ENCODE data around the gene PRRX2. TPM values are rescaled to one million over a fixed set of nuclear protein-coding genes. Genes with fewer than 3 reads are reported as not detected.

Gene PRRX2
- total RNA-seq, 2 donors from 2014 or later, result 1.0 TPM; not detected in 1

DNA sequence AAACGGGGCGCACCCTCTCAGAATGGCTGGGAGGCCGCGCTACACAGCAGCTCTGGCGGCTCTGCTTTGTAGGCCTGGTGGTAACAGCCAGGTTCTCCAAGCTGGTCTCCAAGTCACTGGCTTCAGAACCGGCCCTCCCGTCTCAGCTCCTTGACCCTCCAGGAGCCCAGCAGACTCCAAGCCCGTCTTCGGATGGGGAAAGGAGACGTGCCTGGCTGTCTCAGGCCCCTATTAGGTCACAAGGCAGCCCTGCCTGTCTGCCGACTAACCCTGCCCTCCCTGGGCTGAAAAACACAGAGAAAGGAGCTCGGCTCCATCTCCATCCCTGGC, 25.7 kb upstream of the PRRX2 start:
- DNase-seq (no peak), ATAC-seq (no peak)
- Histone ChIP-seq H3K27me3 (no peaks in the 10 kb centered on the region), H3K4me1 (peaks cover 28% of the 10 kb centered on the region), H3K9me3 (no peaks in the 10 kb centered on the region), H3K4me3 (no peak overlapping the region), H3K27ac (peak overlapping the region in 3 of 4 donors; percentile 77 to 79 (median 77)), H3K36me3 (replicated peaks in 1 of 2; ENCODE audit: insufficient read depth in 1 of 2, low read depth in 2 of 2) (peaks cover 12 to 28% of the 10 kb centered on the region in 2 donors)
- 0 to 51% methylated on average over 1 to 11 of the region's 12 CpGs for WGBS, 2 donors
- intact Hi-C loops (cut with DNase I), result loop anchor here (10.0 kb wide), 1 partner anchor 155 kb away; no protein-coding TSS in a partner anchor
- TF ChIP-seq, protein P1, sequence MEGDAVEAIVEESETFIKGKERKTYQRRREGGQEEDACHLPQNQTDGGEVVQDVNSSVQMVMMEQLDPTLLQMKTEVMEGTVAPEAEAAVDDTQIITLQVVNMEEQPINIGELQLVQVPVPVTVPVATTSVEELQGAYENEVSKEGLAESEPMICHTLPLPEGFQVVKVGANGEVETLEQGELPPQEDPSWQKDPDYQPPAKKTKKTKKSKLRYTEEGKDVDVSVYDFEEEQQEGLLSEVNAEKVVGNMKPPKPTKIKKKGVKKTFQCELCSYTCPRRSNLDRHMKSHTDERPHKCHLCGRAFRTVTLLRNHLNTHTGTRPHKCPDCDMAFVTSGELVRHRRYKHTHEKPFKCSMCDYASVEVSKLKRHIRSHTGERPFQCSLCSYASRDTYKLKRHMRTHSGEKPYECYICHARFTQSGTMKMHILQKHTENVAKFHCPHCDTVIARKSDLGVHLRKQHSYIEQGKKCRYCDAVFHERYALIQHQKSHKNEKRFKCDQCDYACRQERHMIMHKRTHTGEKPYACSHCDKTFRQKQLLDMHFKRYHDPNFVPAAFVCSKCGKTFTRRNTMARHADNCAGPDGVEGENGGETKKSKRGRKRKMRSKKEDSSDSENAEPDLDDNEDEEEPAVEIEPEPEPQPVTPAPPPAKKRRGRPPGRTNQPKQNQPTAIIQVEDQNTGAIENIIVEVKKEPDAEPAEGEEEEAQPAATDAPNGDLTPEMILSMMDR (IDR thresholded peaks at IDR 0.05), result no peak
- TF ChIP-seq POLR2A (IDR thresholded peaks at IDR 0.05), result no peak

DNA sequence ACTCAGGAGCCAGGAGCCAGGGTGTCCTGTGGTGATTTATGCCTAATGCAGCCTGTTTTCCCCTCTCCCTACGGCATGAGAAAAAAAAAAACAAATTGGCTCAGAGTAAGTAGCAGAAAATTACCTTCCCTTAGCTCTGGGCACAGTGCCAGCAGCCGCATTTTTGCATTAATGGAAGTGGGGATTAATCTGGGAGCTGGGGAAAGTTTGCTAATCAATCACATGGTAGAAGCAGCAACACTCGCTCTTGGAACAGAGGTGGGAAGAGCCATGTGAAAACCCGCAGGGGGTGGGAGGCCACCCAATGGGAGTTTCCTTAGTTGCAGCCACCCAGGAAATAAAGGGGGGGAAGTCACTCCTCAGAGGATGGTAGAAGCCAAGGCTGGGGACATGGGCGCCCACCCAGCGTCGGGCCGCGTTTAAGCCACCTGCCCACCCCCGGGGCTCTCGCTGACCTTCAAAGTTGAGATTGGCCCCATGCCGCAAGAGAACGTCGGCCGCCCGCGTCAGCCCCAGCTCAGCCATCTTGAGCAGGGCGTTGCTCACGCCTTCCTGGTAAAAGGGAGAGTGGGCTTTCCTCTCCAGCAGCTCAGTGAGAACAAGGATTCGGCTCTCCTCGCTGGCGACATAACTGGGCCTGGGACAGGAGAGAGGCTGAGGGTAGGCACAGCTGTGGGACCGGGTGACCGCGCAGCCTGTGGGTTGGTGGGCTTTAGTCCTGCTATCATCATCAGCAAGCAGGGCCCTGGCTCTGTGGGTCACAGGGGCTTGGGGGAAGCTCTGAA, 25.2 kb upstream of the PRRX2 start:
- DNase-seq, result peak; percentile 75 to 82 (median 80)
- 1 to 26% methylated on average over 13 to 25 of the region's 25 CpGs for WGBS, 2 donors
- ATAC-seq, result peak; percentile 47
- intact Hi-C loops (cut with DNase I), result loop anchor here (10.0 kb wide), 1 partner anchor 155 kb away; no protein-coding TSS in a partner anchor
- Histone ChIP-seq H3K27ac (peak overlapping the region; percentile 20 to 79 (median 77)), H3K36me3 (replicated peaks in 1 of 2; ENCODE audit: insufficient read depth in 1 of 2, low read depth in 2 of 2) (peaks cover 10 to 22% of the 10 kb centered on the region in 2 donors), H3K4me3 (no peak overlapping the region), H3K27me3 (no peaks in the 10 kb centered on the region), H3K4me1 (peaks cover 28% of the 10 kb centered on the region), H3K9me3 (no peaks in the 10 kb centered on the region)
- TF ChIP-seq POLR2A (IDR thresholded peaks at IDR 0.05), result peak in 2 of 3 donors; percentile 45 to 46
- TF ChIP-seq, protein P1 (IDR thresholded peaks at IDR 0.05), result no peak

DNA sequence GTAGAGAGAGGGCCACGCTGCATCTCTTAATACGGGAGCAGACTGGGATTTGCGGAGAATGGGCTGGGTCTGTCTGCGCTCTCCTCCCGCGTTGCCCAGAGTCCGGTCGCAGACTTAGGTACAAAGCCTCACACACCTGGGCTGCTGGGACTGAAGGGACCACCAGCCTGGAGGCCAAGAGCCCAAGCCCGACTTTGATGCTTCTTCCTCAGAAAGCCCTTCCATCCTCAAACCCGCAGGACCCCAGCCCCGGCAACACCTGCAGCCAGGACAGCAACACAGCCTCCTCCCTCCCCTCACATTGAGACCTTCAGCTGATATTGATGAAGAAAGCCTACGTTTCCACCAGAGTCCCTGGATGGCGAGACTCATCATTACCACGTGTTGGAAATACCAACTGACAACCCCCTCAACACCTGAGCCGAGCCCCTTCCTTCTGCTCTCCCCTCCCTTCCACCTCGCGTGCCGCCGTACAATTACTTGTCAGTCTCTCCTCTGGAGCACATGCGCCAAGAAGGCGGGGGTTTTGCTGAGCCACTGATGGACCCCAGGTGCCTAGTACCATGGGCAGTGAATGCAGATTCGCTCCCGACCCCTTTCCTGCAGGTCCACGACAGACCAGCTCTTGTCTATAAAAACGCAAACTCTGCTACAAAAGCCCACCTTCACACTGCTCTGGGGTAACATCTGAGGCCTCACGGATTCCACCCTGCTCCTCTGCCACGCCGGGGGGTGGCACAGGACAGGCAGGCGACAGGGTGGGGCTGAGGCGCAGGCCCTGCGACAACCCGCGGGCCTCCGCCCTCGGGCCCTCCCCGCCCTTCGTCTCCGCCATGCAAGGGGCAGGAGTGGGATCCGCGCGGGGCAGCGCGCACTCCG, 24.3 kb upstream of the PRRX2 start:
- DNase-seq (no peak), ATAC-seq (no peak)
- Histone ChIP-seq H3K9me3 (no peaks in the 10 kb centered on the region), H3K36me3 (replicated peaks in 1 of 2; ENCODE audit: insufficient read depth in 1 of 2, low read depth in 2 of 2) (peaks cover 6 to 17% of the 10 kb centered on the region in 2 donors), H3K27ac (peak overlapping the region; percentile 75 to 79 (median 77)), H3K4me3 (peak overlapping the region; percentile 44 to 92), H3K4me1 (peaks cover 28% of the 10 kb centered on the region), H3K27me3 (no peaks in the 10 kb centered on the region)
- TF ChIP-seq, protein P1 (IDR thresholded peaks at IDR 0.05), result no peak
- no peak for TF ChIP-seq POLR2A (IDR thresholded peaks at IDR 0.05)
- WGBS, 2 donors, result 7 to 11% methylated on average over 15 to 40 of the region's 44 CpGs
- intact Hi-C loops (cut with DNase I), result loop anchor here (10.0 kb wide), 1 partner anchor 154 kb away; no protein-coding TSS in a partner anchor

DNA sequence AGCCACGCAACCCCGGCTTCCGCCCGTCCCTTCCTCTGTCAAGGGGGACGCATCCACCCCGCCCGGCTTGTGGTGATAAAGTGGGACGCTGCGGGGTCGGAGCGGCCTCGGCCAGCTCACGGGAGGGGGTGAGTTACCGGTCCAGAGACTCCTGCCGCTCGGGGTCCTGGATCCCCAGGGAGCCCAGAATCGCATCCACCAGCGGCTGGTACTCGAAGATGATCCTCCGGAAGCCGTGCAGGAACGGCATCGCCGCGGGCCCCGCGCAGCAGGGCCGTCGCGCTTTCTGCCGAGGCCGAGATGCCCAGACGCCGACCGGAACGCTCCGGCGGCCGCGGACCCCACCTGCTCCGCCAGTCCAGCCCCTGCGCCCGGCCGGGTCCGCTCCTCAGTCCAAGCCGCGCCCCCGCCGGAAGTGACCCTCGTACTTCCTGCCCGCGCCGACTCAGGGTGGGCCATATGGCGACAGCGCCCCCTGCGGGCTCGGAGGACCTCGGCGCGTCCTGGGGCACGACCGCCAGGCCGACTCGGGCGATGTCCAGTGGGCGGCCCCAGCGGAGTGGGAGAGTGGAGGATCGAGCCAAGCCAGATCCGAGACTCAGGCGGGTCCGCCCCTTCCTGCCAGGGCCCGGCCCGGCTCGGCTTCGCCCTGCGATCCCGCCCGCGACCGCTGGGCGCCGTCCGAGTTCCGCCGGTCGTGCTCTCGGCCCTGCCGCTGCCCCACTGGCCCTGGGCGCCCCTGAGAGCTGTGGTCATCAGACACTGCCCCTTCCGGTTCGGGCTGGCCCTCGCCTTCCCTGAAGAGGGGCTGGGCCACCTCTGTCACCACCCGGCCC, 23.5 kb upstream of the PRRX2 start, which contains the start of gene ASB6:
Gene ASB6, minus strand, starts transcription at position 402 of the 836 bp plus-strand sequence. Its CDS starts 152 bp downstream, at position 250.
- Histone ChIP-seq H3K4me1 (peaks cover 28% of the 10 kb centered on the region), H3K36me3 (replicated peaks in 1 of 2; ENCODE audit: insufficient read depth in 1 of 2, low read depth in 2 of 2) (peaks cover 6 to 16% of the 10 kb centered on the region in 2 donors), H3K27me3 (no peaks in the 10 kb centered on the region), H3K4me3 (peak within 1 kb of the TSS; percentile 44 to 92), H3K9me3 (no peaks in the 10 kb centered on the region), H3K27ac (peak within 1 kb of the TSS; percentile 75 to 79 (median 77))
- WGBS, 2 donors, result 0% methylated on average over 9 to 75 of the region's 93 CpGs
- peak; percentile 97 for DNase-seq
- ATAC-seq, result peak; percentile 93
- intact Hi-C loops (cut with DNase I), result loop anchor here (10.0 kb wide), 1 partner anchor 153 kb away; no protein-coding TSS in a partner anchor
- TF ChIP-seq, protein P1 (IDR thresholded peaks at IDR 0.05), result peak; percentile 98 to 100 (median 100)
- peak; percentile 48 to 79 (median 57) for TF ChIP-seq POLR2A (IDR thresholded peaks at IDR 0.05)
